ENCODE measurements around the gene LDAH.
"Not testable (repeated sequence)": the region's sequence is repeated elsewhere in the genome, so short reads cannot be mapped to it uniquely, and the experiment has no call there.

LDAH gene

GRCh38 chr2:20722592-20723240 is 100.2 kb downstream of the LDAH start:
- DNase-seq (ENCODE audit: low read depth): no peak

GRCh38 chr2:20717641-20718040 is 105.3 kb downstream of the LDAH start:
- no peak for DNase-seq (ENCODE audit: low read depth)

GRCh38 chr2:20716164-20716563 is 106.7 kb downstream of the LDAH start:
- DNase-seq (ENCODE audit: low read depth): not testable (repeated sequence)

- DNase-seq (ENCODE audit: low read depth): not testable (repeated sequence)
Observed at GRCh38 chr2:20714412-20714811, 108.5 kb downstream of the LDAH start.

GRCh38 chr2:20713585-20713984 is 109.3 kb downstream of the LDAH start:
- not testable (repeated sequence) for DNase-seq (ENCODE audit: low read depth)

GRCh38 chr2:20711641-20712040 is 111.3 kb downstream of the LDAH start:
- not testable (repeated sequence) for DNase-seq (ENCODE audit: low read depth)

GRCh38 chr2:20707601-20708000 is 115.3 kb downstream of the LDAH start:
- no peak for DNase-seq (ENCODE audit: low read depth)

- no peak for DNase-seq (ENCODE audit: low read depth)
Observed at GRCh38 chr2:20706786-20707185, 116.1 kb downstream of the LDAH start.

- no peak for DNase-seq (ENCODE audit: low read depth)
Observed at GRCh38 chr2:20706217-20706616, 116.7 kb downstream of the LDAH start.

- DNase-seq (ENCODE audit: low read depth): no peak
Observed at GRCh38 chr2:20704886-20705285, 118.0 kb downstream of the LDAH start.

GRCh38 chr2:20702563-20702962 is 120.3 kb downstream of the LDAH start:
- DNase-seq (ENCODE audit: low read depth): peak; percentile 57

- DNase-seq (ENCODE audit: low read depth): no peak
Observed at GRCh38 chr2:20698916-20699613, 123.8 kb downstream of the LDAH start.

- DNase-seq (ENCODE audit: low read depth): no peak
Observed at GRCh38 chr2:20697322-20697934, 125.5 kb downstream of the LDAH start.

GRCh38 chr2:20696366-20696765 is 126.5 kb downstream of the LDAH start:
- DNase-seq (ENCODE audit: low read depth): no peak

GRCh38 chr2:20693317-20693716 is 129.6 kb downstream of the LDAH start:
- DNase-seq (ENCODE audit: low read depth): no peak

- no peak for DNase-seq (ENCODE audit: low read depth)
Observed at GRCh38 chr2:20692081-20692480, 130.8 kb downstream of the LDAH start.

- DNase-seq (ENCODE audit: low read depth): no peak
Observed at GRCh38 chr2:20691076-20691734, 131.7 kb downstream of the LDAH start.

- peak; percentile 25 for DNase-seq (ENCODE audit: low read depth)
Observed at GRCh38 chr2:20689428-20690264, 133.3 kb downstream of the LDAH start.

GRCh38 chr2:20687260-20687832 is 135.6 kb downstream of the LDAH start:
- DNase-seq (ENCODE audit: low read depth): no peak

- DNase-seq (ENCODE audit: low read depth): no peak
Observed at GRCh38 chr2:20684581-20685063, 138.3 kb downstream of the LDAH start.

GRCh38 chr2:20682167-20682920 is 140.6 kb downstream of the LDAH start:
- DNase-seq (ENCODE audit: low read depth): no peak

Data from amniotic epithelial cell (primary cell).